Neural cell (in vitro differentiated cells): ENCODE data around the gene CDH1.

Experiments
- EZH2 ChIP-seq: fragments of 200-600, 300-800 bp; shearing (Covaris generic), sonication (generic); IDR thresholded peaks from 2 replicates; pipeline ENCODE4 v1.6.1; 2014; ENCODE audit warnings: antibody characterized with exemption, low read length, borderline replicate concordance, mild to moderate bottlenecking; ENCODE audit not compliant: insufficient read depth, poor library complexity, severe bottlenecking
- TAF1 ChIP-seq: IDR thresholded peaks from 2 replicates; pipeline ENCODE4 v1.6.1; 2012; ENCODE audit warnings: low read depth

DNA sequence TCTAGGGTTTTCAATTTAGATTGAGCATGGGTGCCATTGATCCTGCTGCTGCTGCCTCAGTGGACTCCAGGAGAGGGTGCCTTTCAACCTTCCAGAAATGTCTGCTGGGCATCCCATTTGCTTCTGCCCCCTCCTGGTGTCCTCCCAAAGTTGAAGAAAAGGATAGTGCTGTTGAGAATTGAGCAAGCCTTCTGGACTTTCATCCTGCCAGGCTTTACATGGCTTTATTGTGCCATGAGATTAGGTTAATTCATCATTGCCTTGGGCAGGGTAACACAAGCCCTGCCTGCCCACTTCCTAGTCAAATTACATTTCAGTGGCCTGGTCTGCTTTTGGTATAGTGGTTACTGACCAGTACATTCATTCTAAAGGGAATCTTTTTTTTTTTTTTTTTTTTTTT, 88.3 kb downstream of the CDH1 start:
- TF ChIP-seq TAF1 (no peak), EZH2 (no peak)
